Measurements from ENCODE around the gene DENND4A. TPM values are rescaled to one million over a fixed set of nuclear protein-coding genes. Genes with fewer than 3 reads are reported as not detected.

DENND4A gene
- total and polyA plus RNA-seq, 9 of the 15 experiments (the other 6 are each of a cell fraction or from before 2014, with no cell fraction given) = 6.8 to 32.3 (median 19.9) TPM

- FAIRE-seq = no peak
- CTCF ChIA-PET (ENCODE audit: low intra/inter-chr PET ratio) = no interaction called here
These were observed 111.5 kb downstream of the DENND4A start for GRCh38 chr15:65680544-65680943.

More at GRCh38 chr15:65680544-65680943, 111.5 kb downstream of the DENND4A start:
- H3K4me1 ChIP-seq (replicated peaks in 1 of 2; ENCODE audit: control insufficient read depth in 2 of 2, insufficient read depth in 2 of 2, low read length in 2 of 2) = no peaks in the 10 kb centered on the region
- TF ChIP-seq CUX1 (CRISPR knock-in tag; IDR thresholded peaks at IDR 0.05) = no peak
- no peak for TF ChIP-seq CEBPG (CRISPR knock-in tag; IDR thresholded peaks at IDR 0.05)
- peak in 1 of 2 experiments; percentile 54; a peak in 1 of 4 replicates for TF ChIP-seq CEBPG (tag; conservative IDR thresholded peaks at IDR 0.05 in 1 of 2, IDR thresholded peaks at IDR 0.05 in 1 of 2)
- TF ChIP-seq CEBPB (tag; IDR thresholded peaks at IDR 0.05) = peak; percentile 45
- H3K27ac ChIP-seq (ENCODE audit: extremely low read depth, low read depth, low read length) = no peak overlapping the region
- POLR2A ChIA-PET = no interaction called here
- no peaks in the 10 kb centered on the region for H3K9me3 ChIP-seq (replicated peaks; ENCODE audit: control insufficient read depth, insufficient read depth, low read depth, low read length)
- no TSS peak for BruUV-seq (replicated peaks)
- H3K27me3 ChIP-seq (ENCODE audit: control insufficient read depth in 2 of 2, insufficient read depth in 2 of 2, low read length in 2 of 2) = no peaks in the 10 kb centered on the region
- 95% methylated on average over 1 of the region's 1 CpG for WGBS (ENCODE audit: insufficient coverage, low coverage, missing lambda C conversion rate)
- intact Hi-C loops (cut with micrococcal nuclease) (no loop called here), in situ Hi-C loops (cut with MboI) (no loop called here)
- H4K20me1 ChIP-seq (replicated peaks; ENCODE audit: control insufficient read depth, insufficient read depth, low read length) = no peaks in the 10 kb centered on the region
- ATAC-seq (no peak), DNase-seq (ENCODE audit: extremely low read depth in 1 of 4, low spot score in 3 of 4) (no peak)
- no peaks in the 10 kb centered on the region for H3K9me1 ChIP-seq (ENCODE audit: control insufficient read depth, insufficient read depth, low read length)
- no peak overlapping the region for H3K9ac ChIP-seq (ENCODE audit: insufficient read depth in 1 of 2, low read depth in 2 of 2, low read length in 2 of 2)
- no peaks in the 10 kb centered on the region for H3K36me3 ChIP-seq (ENCODE audit: control insufficient read depth, insufficient read depth, low read length)
- H3K4me2 ChIP-seq (ENCODE audit: insufficient read depth, low read length) = no peak overlapping the region
- no peaks in the 10 kb centered on the region for H3K79me2 ChIP-seq (ENCODE audit: control insufficient read depth, insufficient read depth, low read length)
- H2AFZ ChIP-seq (ENCODE audit: low read depth, low read length) = no peak overlapping the region
- no peak overlapping the region for H3K4me3 ChIP-seq
